ENCODE measurements around the gene CEMIP.

DNA sequence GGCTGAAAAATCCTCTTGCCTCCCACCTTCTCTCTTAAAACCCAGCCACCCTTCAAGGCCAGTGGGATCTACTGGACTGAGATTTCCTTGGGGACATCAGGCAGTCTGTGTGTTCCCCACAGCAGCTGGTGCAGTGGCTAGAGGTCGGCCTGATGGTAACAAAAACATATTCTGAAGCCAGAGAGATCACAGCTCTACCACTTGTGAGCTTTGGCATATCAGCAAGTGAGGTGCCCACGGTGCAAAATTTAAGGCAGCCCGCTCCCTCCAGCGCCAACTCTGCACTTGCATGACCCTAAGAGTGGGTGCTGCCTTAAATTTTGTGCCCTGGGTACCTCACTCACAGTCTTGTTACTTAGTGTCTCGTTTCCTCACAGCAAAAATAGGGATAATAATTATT, 113.2 kb downstream of the CEMIP start:
- no peak for TF ChIP-seq POLR2A (IDR thresholded peaks at IDR 0.05; ENCODE audit: low read length)
- TF ChIP-seq, protein P1, sequence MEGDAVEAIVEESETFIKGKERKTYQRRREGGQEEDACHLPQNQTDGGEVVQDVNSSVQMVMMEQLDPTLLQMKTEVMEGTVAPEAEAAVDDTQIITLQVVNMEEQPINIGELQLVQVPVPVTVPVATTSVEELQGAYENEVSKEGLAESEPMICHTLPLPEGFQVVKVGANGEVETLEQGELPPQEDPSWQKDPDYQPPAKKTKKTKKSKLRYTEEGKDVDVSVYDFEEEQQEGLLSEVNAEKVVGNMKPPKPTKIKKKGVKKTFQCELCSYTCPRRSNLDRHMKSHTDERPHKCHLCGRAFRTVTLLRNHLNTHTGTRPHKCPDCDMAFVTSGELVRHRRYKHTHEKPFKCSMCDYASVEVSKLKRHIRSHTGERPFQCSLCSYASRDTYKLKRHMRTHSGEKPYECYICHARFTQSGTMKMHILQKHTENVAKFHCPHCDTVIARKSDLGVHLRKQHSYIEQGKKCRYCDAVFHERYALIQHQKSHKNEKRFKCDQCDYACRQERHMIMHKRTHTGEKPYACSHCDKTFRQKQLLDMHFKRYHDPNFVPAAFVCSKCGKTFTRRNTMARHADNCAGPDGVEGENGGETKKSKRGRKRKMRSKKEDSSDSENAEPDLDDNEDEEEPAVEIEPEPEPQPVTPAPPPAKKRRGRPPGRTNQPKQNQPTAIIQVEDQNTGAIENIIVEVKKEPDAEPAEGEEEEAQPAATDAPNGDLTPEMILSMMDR (IDR thresholded peaks at IDR 0.05): no peak
- TF ChIP-seq ZFP36 (IDR thresholded peaks at IDR 0.05; ENCODE audit: borderline replicate concordance, partially characterized antibody): no peak
- TF ChIP-seq, protein P2, sequence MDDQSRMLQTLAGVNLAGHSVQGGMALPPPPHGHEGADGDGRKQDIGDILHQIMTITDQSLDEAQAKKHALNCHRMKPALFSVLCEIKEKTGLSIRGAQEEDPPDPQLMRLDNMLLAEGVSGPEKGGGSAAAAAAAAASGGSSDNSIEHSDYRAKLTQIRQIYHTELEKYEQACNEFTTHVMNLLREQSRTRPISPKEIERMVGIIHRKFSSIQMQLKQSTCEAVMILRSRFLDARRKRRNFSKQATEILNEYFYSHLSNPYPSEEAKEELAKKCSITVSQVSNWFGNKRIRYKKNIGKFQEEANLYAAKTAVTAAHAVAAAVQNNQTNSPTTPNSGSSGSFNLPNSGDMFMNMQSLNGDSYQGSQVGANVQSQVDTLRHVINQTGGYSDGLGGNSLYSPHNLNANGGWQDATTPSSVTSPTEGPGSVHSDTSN (IDR thresholded peaks at IDR 0.05): no peak
- TF ChIP-seq, protein P3, sequence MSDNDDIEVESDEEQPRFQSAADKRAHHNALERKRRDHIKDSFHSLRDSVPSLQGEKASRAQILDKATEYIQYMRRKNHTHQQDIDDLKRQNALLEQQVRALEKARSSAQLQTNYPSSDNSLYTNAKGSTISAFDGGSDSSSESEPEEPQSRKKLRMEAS (IDR thresholded peaks at IDR 0.05): no peak
